Stimulated activated CD4-positive, alpha-beta T cell treated with anti-CD3 and anti-CD28 coated beads, Interleukin-15, amount 100 ng/mL, for 1 hour (primary cell): Measurements from ENCODE around the gene BNIP1.

Source experiments
- DNase-seq, 2 donors: peaks; one replicate each; pipeline ENCODE4 v3.0.0-alpha.2; 2020; ENCODE audit warnings: low read depth in 1 of 2, low spot score in 1 of 2

BNIP1 gene

DNA sequence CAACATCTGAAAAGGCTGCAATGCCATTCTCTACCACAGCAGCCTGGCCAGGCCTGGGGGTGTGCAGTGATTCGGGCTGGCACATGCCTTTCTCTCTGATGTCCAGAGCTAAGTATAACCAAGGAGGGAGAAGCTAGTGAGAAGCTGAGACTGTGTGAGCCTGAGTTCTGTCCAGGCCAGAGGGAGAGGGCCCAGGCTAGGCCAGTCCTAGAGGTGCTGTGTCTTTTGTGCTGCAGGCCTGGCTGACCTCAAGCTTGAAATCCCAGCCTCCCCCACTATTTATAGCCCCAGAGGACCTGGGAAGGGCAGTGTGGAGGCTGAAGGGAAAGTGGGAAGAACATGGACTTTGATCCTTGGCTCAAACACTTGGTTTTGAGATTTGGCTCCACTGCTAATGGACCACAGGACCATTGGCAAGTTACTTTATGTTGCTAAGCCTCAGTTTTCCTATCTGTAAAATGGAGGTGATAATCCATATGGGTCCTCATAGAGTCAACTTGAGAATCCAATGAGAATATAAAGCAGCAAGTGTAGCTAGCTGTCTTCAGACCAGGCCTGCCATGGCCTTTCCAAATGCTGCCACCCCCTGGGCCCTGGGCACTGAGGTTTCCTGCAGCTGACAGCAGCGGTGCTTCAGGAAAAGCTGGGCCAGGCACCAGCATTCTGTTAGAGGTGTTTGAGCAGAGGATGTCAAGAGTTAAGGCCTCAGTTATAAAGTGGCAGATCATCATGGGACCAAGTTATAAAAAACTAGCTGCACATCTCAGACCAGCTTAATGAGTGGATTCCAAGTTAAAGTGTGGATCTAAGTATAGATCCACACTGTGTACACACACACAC is 21.1 kb downstream of the BNIP1 start:
- DNase-seq, result no peak

DNA sequence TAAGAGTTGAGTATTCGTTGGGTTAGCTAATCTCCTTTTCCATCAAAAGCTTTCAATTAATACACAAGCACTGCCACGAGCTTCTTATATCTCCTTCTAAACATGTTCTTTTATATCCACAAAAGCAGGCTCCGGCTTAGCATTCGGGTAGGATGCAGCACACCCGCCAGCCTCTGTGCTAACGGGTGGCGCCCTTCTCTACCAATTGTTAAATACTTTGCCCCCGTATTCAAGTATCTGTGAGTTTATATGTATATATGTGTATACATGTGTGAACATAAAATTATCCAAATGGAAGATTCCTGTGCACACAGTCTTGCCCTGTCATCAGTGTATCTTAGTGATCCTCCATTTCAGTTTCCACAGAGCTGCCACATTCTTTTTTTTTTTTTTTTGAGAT is 27.8 kb downstream of the BNIP1 start:
- no peak for DNase-seq

DNA sequence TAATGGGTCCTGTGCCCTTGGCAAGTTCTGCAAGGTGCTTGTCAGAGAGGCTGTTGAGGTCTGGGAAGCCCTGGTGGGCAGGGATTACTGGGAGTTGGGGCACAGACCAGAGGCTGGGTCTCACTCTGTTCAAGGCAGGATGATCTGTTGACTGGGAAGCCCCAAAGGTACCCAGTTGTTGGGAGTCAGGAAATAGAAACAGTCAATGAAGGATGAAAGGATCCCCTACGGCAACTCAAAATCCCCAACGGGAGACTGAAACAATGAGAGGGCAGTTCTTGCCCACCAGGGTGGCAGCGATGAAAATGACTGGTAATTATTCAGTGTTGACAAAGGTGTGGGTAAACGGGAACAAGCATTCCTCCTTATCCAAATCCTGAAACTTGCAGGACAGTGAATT is 31.2 kb downstream of the BNIP1 start:
- DNase-seq, result no peak

DNA sequence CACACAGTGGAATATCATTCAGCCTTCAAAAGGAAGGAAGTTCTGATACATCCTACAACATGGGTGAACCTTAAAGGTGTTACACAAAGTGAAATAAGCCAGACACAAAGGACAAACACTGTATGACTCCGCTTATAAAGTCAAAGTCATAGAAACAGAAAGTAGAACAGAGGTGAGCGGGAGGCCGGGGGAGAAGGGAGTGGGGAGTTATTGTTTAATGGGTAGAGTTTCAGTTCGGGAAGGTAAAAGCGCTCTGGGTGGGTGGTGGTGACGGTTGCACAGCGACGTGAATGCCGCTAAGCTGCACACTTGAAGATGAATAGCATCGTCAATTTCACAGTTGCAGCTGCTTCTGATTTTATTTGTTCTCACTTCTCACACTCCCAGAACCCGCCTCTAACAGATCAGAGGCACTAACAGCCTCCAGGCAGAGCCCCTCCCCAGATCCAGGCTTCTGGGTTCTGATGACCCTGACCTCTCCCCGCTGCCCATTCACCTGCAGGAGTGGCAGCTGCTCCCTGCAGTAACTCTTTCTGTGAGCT is 34.1 kb downstream of the BNIP1 start:
- DNase-seq, result no peak

DNA sequence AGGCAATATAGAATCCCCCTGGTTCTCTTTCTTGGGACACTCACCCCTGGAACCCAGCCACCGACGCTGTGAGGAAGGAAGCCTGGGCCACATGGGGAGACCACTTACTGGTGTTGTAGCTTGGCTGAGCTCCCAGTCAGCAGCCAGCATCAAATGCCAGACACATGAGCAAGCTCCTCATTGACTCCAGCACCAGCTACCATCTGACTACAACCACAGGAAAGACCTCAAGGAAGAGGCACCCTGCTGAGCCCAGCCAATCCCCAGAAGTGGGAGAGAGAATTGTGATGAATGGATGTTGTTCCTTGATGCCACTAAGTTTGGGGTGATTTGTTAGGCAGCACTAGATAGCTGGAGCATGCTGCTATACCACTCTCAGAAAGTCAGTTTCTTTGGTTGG is 36.0 kb downstream of the BNIP1 start:
- DNase-seq, result no peak

DNA sequence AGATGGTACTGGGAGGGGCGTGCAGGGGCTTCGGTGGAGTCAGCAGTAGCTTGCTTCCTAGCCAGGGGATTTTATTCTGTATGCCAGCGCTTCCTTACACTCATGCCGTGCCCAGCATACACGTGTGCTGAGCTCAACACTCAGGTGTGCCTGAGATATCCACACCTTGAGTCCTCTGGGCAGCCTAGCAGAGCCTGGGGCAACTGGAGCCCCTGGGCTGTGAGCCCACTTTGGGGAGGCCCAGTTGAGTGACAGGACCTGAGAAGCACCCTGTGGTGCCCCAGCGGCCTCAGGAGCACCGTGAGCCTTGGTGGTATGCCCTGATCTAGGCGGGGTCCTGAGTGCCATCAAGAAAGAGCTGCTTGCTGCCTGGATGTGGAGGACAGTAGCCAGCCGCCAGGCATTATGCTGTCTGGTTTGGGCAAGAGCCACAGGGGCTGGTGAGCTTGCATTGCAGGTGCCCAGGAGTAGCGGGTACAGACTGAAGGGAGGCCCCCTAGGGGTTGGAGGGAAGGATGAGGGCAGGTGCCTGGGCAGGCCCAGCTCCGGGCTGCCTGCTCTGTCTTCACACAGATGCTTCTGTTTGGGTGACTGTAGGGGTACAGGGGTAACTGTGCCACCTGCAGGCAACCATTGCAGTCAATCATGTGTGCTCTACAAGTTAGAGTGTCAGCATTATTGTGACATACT is 42.9 kb downstream of the BNIP1 start:
- no peak for DNase-seq

DNA sequence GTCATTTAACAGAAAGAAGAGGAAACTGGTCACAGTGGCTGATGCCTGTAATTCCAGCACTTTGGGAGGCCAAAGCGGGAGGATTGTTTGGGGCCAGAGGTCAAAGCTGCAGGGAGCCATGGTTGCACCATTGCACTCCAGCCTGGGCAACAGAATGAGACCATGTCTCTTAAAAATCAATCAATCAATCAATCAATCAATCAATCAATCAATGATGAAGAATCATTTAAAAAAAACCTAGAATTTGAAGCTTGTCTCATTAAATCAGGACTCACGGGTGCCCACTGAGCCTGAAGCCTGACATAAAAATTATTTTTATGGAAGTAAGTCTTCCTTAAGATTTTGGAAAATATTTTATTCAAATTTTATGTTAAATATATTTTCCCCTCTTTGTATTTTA is 43.9 kb downstream of the BNIP1 start:
- no peak for DNase-seq

DNA sequence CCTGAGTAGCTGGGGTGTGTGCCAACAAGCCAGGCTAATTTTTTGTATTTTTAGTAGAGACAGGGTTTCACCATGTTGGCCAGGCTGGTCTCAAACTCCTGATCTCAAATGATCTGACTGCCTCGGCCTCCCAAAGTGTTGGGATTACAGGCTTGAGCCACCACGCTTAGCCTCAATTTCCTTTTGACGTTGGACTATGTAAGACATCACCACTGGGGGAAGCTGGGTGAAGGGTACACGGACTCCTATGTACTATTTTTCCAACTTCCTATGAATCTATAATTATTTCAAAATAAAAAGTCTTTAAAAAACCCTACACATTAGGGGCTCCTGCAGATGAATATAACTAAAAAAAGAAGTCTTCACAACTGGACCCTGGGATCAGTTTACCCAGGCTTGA is 46.7 kb downstream of the BNIP1 start:
- DNase-seq, result no peak

DNA sequence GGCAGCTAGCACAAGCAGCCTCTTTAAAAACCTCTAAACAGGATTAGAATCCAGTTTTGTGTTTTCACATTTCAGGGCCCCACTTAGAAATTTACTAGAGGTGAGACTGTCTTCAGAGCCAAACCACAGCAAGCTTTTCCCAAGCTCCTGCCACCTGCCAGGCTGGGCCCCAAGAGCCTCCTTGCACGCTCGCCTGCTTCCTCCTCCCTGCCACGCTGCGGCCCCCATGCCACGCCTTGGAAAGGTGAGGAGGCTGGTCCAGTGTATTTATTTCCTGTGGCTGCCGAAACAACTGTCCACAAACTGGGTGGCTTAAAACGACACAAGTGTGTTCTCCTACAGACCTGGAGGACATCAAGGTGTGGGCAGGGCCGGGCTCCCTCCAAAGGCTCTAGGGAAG is 47.2 kb downstream of the BNIP1 start:
- no peak for DNase-seq

DNA sequence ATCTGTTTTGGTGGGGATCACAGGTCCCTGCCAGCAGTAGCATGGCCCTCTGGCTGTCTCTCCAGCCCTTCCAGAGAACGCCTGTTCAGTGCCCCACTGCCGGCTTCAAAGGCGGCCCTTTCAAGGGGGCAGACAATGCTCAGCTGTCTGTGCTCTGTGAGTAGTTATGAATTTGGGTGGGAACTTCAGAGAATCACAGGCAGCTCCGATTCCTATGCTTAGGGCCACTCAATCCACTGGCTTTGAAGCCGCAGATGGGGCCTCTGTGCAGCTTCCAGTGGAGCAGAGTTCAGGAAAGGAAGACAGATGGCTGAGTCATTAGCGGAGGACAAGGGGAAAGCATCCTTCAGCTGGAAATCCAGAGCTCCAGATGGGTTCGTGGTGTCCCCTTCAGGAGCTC is 48.2 kb downstream of the BNIP1 start:
- DNase-seq, result no peak

DNA sequence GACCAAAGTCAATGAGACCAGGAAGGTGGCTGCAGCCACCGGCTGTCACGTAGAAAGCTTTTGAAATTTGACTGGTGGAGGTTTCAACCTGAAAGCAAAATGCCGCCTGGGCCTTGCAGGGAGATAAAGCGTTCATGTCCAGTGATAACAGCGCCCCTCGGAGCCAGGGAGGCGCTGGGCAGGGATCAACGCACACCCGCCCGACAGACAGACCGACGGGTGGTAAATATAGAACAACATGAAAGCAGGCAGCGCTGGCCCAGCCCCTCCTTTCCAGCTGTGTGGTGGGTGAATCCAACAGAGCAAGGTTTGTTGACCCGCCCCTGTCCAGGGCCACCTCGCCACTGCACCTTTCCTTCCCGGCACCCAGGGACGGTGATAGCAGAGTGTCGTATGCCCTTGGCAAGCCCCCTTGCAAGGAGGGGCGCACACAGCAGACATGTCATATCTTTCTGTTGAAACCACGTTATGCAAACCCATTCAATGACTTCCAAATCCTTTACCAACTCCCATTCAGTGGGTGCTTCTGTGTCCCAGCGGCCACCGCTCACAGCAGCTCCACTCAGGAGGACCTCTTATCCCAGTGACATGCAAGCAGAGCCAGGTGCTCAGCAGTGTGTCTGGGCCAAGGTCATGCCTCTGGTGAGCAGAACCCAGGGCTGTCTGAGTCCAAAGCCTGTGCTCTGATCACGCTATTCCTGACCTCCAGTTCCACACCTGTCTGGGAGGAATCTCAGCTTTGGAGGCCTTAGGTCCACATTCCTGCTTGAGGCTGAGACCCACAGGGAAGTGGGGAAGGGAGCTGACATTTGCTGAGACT is 52.0 kb downstream of the BNIP1 start:
- DNase-seq, result no peak

DNA sequence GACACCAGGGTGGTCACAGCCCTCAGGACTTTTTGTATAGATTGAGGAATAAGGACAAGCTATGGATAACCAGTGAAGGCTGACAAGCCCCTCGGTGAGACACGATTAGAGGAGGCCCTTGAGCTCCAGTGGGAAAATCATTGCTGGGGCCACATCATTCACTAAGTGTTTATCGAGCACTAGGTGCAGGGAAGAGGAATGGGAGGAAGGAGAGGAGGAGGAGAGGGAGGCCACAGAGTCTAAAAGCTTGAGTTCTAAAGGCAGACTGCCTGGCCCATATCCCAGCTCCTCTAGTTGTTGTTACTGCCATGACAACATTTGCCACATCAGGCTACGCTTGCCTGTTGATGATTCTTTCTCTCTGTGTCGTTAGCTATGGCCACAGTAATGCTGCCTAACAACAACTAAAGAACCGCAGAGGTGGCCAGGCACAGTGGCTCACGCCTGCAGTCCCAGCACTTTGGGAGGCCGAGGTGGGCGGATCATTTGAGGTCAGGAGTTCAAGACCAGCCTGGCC is 53.1 kb downstream of the BNIP1 start:
- DNase-seq, result no peak

DNA sequence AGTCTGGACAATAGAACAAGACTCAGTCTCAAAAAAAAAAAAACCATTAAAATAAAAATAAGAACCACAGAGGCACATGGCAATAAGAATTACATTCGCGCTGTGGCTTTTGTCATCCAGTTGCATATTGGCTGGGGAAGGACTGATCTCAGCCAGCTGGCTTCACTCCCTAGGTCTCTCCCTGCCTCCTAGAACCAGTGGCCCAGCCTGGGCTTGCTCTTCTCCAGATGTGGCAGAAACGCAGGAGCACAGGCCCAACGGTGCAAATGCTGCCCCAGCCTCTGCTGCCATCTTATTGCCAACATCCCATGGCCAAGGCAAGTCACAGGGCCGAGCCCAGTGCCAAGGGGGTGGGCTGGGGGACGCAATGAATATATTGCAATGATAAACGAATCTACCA is 53.7 kb downstream of the BNIP1 start:
- no peak for DNase-seq

DNA sequence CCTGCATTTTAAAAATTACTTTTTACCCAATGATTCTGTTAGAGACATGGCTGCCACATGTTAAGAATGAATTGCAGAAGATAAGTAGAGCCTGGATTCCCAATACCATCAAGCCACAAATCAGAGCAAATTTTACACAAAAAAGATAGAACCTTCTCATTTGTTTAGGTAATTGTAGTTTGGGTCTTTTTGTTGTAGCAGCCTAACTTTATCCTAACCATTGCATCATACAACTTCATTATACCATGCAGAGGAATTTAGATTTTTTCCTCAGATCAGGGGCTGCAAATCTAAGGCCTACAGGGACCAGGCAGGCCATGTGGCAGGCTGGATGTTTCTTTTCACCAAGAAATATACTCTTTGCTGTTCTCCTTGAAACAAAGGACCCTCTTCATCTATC is 56.0 kb downstream of the BNIP1 start:
- no peak for DNase-seq

DNA sequence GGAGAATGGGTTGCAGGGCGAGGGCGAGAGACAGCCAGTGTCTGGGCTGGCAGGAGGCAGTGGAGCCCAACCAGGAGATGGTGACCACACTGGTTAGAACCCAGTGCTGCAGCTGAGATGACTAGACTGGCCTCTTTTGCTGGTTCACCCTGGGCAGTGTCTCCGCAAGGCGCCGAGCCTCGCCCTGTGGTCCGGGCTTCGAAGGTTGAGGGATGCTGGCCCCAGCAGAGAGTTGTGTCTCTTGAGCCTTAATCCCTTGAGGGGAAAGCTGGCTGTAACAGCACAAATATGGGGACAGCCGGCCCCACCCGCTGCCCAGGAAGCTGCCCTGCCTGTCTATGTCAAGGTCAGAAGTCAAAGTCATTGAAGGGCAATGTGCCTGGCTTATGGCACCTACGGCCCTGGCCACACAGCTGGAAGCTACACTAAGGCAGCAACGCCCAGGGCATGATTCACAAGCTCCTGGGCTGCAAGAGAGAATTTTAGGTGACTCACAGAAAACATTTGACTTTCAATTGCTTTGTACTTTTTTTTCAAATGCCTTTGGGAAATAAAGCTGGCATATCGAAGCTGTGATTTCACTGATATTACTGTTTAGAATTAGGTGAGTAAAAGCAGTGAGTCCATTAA is 57.4 kb downstream of the BNIP1 start:
- no peak for DNase-seq

DNA sequence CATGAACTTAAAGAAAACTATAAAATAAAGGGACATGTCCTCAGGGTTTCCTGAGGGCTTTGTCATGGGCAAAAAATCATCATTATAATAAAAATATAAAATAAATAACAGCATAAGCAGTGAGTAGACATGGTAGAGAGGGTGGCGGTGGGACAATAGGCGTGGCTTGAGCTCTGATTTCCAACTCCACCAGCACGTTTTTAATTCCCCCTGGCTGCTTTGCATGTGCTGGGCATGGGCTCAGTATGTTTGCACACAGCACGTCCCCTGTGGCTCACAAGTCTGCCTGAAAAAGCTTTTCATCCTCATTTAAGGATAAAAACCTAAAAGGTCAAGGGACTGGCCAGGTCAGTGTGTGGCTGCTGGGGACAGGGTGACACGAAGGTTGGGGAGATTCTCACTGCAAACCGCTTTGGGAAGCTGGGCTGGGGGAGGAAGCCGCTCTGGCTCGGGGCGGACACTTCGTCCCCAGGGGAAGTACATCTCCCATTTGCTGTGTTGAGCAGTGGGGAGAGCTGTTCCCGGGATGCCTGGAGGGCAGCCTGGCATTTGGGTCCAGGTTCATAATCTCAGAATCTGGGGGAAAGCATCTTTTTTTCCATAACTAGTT is 58.0 kb downstream of the BNIP1 start:
- DNase-seq, result no peak

DNA sequence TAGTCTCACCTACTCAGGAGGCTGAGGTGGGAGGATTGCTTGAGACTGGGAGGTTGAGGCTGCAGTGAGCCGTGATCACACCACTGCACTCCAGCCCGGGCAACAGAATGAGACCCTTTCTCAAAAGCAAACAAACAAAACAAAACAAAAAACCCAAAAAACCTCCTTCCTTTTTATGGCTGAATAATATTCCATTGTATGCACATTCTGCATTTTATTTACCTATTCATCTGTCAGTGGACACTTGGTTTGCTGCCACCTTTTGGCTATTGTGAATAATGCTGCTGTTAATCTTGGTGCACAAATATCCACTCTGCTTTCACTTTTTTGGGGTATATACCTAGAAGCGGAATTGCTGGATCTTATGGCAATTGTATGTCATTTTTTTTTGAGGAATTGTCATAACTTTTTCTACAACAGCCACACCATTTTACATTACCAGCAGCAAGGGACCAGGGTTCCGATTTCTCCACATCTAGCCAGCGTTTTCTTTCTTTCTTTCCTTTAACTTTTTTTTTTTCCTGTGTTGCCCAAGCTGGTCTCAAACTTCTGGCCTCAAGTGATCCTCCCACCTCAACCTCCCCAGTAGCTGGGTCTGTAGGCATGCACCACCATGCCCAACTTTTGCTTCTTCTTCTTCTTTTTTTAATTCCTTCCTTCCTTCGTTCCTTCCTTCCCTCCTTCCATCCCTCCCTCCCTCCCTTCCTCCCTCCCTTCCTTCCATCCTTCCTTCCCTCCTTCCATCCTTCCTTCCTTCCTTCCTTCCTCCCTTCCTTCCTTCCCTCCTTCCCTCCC is 60.1 kb downstream of the BNIP1 start:
- DNase-seq, result no peak

DNA sequence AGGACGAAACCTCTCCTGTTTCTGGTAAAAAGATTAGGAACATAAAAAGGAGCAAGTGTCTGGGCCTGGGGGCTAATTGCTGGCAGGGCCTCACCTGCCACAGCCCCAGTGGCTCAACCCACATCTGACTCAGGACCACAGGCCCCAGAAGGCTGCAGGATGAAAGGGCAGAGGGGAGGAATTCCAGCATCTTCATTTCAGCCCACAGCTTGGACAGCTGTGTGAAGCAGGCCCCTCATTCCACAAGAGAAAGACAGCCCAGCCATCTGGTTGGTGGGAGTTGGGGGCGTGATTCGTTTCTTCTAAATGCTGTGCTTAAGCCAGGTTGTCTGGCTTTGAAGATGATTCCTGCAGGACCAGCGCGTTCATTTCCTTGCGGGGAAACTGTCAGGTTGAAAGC is 61.6 kb downstream of the BNIP1 start:
- no peak for DNase-seq

DNA sequence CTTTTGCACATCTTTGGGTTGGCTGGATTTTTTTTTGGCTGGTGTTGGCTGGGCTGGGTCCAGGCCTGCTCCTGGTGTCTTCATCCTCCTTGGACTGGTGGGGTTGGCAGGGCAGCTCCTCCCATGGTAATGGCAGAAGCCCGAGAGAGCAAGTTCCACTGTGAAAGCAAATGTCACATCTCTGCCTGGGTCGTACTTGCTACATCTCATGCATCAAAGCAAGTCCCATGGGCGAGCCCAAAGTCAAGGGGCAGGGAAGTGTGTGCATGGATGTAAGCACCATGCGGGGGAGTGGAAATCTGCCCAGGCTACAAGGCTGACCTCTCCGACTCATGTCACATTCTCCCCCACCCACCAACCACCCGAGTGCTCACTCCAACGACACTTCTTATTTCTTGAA is 64.0 kb downstream of the BNIP1 start:
- no peak for DNase-seq

DNA sequence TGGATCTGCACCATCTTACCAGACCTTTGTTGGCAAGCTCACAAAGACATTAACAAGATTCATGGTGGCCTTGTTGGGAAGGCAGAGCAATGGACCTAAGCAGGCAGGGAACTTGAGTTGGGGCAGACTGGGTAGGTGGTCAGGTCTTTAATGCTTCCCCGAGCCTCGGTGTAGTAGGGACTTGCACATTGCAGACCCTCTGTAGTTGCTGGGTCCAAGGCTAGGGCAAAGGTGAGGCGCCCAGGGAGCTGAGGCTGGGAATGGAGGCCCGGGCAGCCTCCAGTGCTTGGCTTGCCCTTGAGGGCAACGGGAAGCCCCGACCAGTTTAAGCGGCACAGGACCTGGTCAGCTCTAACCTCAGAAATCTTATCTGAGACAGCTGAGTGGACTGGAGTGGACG is 66.5 kb downstream of the BNIP1 start:
- no peak for DNase-seq
